HL-60 (cell line): ENCODE measurements around the gene CHMP6.

Experiments used
- DNase-seq, 2 experiments: peaks; one replicate each; pipeline ENCODE4 v3.0.0-alpha.2; 2010 to 2020; ENCODE audit warnings: low read depth in 1 of 2, low spot score in 1 of 2
- H3K27ac ChIP-seq: fragments of 250-450 bp; sonication (Bioruptor Pico); replicated peaks from 2 replicates; pipeline ENCODE4 v1.5.1; 2020; ENCODE audit warnings: mild to moderate bottlenecking, moderate library complexity
- H3K27me3 ChIP-seq: fragments of 250-450 bp; sonication (Bioruptor Pico); 2 replicates; pipeline ENCODE4 v1.5.1; 2021; ENCODE audit warnings: mild to moderate bottlenecking, moderate library complexity; ENCODE audit not compliant: insufficient read depth, poor library complexity, severe bottlenecking
- H3K4me3 ChIP-seq: replicated peaks from 2 replicates; pipeline ENCODE4 v1.5.1; 2011; ENCODE audit warnings: mild to moderate bottlenecking, control low read depth, low read length; ENCODE audit not compliant: insufficient read depth
- GABPA ChIP-seq: IDR thresholded peaks from 2 replicates; pipeline ENCODE4 v1.6.1; 2012; ENCODE audit warnings: low read depth
- POLR2AphosphoS5 ChIP-seq: IDR thresholded peaks from 2 replicates; pipeline ENCODE4 v1.6.1; 2012; ENCODE audit warnings: low read depth
- SPI1 ChIP-seq: IDR thresholded peaks from 2 replicates; pipeline ENCODE4 v1.6.1; 2012; ENCODE audit warnings: low read depth, mild to moderate bottlenecking, borderline replicate concordance
- TF ChIP-seq, protein P1 (sequence below): IDR thresholded peaks from 2 replicates; pipeline ENCODE4 v1.6.1; 2012; ENCODE audit warnings: low read depth; ENCODE audit not compliant: insufficient replicate concordance
- TF ChIP-seq, protein P2 (sequence below): IDR thresholded peaks from one replicate; pipeline ENCODE4 v1.5.1; 2011; ENCODE audit warnings: low read length, control low read depth, inconsistent platforms; ENCODE audit not compliant: insufficient read depth

Gene CHMP6

DNA sequence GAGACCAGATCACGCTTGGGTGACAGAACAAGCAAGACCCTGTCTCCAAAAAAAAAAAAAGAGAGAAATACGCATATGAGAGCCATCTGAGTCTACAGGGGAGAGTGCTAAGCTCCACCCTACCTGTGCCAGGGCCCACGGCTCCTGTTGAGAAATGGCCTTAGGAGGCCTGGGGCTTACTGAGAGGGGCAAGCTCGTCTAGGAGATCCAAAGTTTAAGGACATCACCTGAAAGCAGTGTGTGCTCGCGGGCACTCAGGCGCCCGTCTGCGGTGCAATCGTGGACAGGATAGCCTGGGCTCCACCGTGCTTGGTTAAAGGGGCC lies 28.8 kb downstream of the CHMP6 start:
- TF ChIP-seq POLR2AphosphoS5 (no peak), GABPA (no peak), SPI1 (no peak)
- TF ChIP-seq, protein P1, sequence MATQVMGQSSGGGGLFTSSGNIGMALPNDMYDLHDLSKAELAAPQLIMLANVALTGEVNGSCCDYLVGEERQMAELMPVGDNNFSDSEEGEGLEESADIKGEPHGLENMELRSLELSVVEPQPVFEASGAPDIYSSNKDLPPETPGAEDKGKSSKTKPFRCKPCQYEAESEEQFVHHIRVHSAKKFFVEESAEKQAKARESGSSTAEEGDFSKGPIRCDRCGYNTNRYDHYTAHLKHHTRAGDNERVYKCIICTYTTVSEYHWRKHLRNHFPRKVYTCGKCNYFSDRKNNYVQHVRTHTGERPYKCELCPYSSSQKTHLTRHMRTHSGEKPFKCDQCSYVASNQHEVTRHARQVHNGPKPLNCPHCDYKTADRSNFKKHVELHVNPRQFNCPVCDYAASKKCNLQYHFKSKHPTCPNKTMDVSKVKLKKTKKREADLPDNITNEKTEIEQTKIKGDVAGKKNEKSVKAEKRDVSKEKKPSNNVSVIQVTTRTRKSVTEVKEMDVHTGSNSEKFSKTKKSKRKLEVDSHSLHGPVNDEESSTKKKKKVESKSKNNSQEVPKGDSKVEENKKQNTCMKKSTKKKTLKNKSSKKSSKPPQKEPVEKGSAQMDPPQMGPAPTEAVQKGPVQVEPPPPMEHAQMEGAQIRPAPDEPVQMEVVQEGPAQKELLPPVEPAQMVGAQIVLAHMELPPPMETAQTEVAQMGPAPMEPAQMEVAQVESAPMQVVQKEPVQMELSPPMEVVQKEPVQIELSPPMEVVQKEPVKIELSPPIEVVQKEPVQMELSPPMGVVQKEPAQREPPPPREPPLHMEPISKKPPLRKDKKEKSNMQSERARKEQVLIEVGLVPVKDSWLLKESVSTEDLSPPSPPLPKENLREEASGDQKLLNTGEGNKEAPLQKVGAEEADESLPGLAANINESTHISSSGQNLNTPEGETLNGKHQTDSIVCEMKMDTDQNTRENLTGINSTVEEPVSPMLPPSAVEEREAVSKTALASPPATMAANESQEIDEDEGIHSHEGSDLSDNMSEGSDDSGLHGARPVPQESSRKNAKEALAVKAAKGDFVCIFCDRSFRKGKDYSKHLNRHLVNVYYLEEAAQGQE = no peak
- TF ChIP-seq, protein P2, sequence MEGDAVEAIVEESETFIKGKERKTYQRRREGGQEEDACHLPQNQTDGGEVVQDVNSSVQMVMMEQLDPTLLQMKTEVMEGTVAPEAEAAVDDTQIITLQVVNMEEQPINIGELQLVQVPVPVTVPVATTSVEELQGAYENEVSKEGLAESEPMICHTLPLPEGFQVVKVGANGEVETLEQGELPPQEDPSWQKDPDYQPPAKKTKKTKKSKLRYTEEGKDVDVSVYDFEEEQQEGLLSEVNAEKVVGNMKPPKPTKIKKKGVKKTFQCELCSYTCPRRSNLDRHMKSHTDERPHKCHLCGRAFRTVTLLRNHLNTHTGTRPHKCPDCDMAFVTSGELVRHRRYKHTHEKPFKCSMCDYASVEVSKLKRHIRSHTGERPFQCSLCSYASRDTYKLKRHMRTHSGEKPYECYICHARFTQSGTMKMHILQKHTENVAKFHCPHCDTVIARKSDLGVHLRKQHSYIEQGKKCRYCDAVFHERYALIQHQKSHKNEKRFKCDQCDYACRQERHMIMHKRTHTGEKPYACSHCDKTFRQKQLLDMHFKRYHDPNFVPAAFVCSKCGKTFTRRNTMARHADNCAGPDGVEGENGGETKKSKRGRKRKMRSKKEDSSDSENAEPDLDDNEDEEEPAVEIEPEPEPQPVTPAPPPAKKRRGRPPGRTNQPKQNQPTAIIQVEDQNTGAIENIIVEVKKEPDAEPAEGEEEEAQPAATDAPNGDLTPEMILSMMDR = no peak
- no peak overlapping the region for H3K4me3 ChIP-seq
- H3K27ac ChIP-seq = no peak overlapping the region
- H3K27me3 ChIP-seq = peaks cover 3% of the 10 kb centered on the region
- DNase-seq = no peak

- Histone ChIP-seq H3K27me3 (peaks cover 5% of the 10 kb centered on the region), H3K4me3 (no peak overlapping the region), H3K27ac (no peak overlapping the region)
- TF ChIP-seq GABPA = no peak
- TF ChIP-seq, protein P2 = no peak
- no peak for TF ChIP-seq SPI1
- TF ChIP-seq, protein P1 = no peak
- TF ChIP-seq POLR2AphosphoS5 = no peak
- DNase-seq = no peak
Observed at GRCh38 chr17:81020767-81021497, 29.3 kb downstream of the CHMP6 start.

DNA sequence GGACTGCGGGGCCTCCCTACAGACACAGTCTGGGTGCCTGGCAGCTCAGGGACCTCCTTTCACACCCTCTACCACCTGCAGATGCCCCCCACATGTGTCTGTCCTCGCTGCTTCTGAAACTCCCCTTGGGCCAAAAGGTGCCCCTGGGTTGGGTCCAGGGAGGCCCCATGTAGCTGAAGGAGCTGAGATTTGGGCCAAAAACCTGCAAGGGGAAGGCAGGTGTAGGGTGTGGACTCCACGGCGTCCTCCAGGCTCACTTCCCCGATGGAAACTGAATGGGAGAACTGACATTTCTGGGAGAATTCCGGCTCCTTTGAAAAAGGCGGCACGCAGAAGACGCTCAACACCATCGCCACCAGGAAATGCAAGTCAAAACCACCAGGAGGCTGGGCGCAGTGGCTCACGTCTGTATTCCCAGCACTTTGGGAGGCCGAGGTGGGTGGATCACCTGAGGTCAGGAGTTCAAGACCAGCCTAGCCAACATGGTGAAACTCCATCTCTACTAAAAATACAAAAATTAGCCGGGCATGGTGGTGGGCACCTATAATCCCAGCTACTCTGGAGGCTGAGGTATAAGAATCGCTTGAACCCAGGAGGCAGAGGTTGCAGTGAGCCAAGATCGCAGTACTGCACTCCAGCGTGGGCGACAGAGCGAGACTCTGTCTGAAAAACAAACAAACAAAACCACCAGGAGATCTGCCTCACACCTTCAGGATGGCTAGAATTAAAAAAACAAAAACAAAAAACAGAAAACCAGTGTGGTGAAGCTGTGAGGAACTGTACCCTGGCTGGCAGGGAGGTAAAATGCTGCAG lies 30.1 kb downstream of the CHMP6 start:
- Histone ChIP-seq H3K27ac (no peak overlapping the region), H3K27me3 (peaks cover 11% of the 10 kb centered on the region), H3K4me3 (no peak overlapping the region)
- DNase-seq = no peak
- TF ChIP-seq GABPA = no peak
- TF ChIP-seq SPI1 = no peak
- TF ChIP-seq, protein P1 = no peak
- TF ChIP-seq, protein P2 = no peak
- TF ChIP-seq POLR2AphosphoS5 = no peak
